ENCODE results near the gene BCAS3. TPM values are rescaled to one million over a fixed set of nuclear protein-coding genes. Genes with fewer than 3 reads are reported as not detected.

BCAS3 gene
- total RNA-seq, 1 experiment from 2014 or later = 14.4 TPM

- BruUV-seq (replicated peaks) = no TSS peak
- ChIA-PET POLR2A (ENCODE audit: low non-redundant PET) (no interaction called here), CTCF (no interaction called here)
- TF ChIP-seq EZH2 (IDR thresholded peaks at IDR 0.05; ENCODE audit: borderline replicate concordance, low read depth, low read length, poor library complexity, severe bottlenecking) = no peak
- TF ChIP-seq, protein P1, sequence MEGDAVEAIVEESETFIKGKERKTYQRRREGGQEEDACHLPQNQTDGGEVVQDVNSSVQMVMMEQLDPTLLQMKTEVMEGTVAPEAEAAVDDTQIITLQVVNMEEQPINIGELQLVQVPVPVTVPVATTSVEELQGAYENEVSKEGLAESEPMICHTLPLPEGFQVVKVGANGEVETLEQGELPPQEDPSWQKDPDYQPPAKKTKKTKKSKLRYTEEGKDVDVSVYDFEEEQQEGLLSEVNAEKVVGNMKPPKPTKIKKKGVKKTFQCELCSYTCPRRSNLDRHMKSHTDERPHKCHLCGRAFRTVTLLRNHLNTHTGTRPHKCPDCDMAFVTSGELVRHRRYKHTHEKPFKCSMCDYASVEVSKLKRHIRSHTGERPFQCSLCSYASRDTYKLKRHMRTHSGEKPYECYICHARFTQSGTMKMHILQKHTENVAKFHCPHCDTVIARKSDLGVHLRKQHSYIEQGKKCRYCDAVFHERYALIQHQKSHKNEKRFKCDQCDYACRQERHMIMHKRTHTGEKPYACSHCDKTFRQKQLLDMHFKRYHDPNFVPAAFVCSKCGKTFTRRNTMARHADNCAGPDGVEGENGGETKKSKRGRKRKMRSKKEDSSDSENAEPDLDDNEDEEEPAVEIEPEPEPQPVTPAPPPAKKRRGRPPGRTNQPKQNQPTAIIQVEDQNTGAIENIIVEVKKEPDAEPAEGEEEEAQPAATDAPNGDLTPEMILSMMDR (conservative IDR thresholded peaks at IDR 0.05; ENCODE audit: low read depth, low read length) = no peak
- Histone ChIP-seq H3K27ac (ENCODE audit: low read depth, low read length, poor library complexity, severe bottlenecking) (no peak overlapping the region), H3K4me3 (ENCODE audit: low read depth, low read length, poor library complexity, severe bottlenecking) (no peak overlapping the region), H3K27me3 (replicated peaks; ENCODE audit: insufficient read depth, low read depth, low read length, poor library complexity) (no peaks in the 10 kb centered on the region), H3K36me3 (ENCODE audit: insufficient read depth, low read length, poor library complexity, severe bottlenecking) (no peaks in the 10 kb centered on the region), H3K9me3 (ENCODE audit: low read depth, low read length, poor library complexity, severe bottlenecking) (no peaks in the 10 kb centered on the region), H3K4me1 (ENCODE audit: insufficient read depth, low read length, poor library complexity, severe bottlenecking) (no peaks in the 10 kb centered on the region)
- intact Hi-C loops (cut with micrococcal nuclease; ENCODE audit: unreplicated experiment) = no loop called here
- DNase-seq (ENCODE audit: low spot score) = no peak
Measured at GRCh38 chr17:60909405-60909804, 231.8 kb downstream of the BCAS3 start.

DNA sequence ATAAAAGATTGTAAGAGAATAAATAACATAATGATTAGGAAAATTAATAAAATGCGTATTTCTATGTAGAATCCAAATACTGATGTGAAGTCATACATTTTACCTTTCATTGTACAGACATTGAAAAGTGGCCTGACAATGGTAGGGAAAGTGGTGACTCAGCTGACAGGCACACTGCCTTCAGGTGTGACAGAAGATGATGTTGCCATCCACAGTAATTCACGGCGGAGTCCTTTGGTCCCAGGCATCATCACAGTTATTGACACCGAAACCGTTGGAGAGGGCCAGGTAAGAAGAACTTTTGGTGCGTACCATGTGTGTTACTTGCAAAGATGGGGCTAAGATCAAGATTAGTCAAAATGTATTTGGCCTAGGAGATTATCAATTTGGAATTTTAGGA lies 232.8 kb downstream of the BCAS3 start:
- BruUV-seq (replicated peaks) = no TSS peak
- ChIA-PET CTCF (no interaction called here), POLR2A (ENCODE audit: low non-redundant PET) (no interaction called here)
- Histone ChIP-seq H3K27ac (ENCODE audit: low read depth, low read length, poor library complexity, severe bottlenecking) (no peak overlapping the region), H3K27me3 (replicated peaks; ENCODE audit: insufficient read depth, low read depth, low read length, poor library complexity) (no peaks in the 10 kb centered on the region), H3K4me1 (ENCODE audit: insufficient read depth, low read length, poor library complexity, severe bottlenecking) (no peaks in the 10 kb centered on the region), H3K4me3 (ENCODE audit: low read depth, low read length, poor library complexity, severe bottlenecking) (no peak overlapping the region), H3K9me3 (ENCODE audit: low read depth, low read length, poor library complexity, severe bottlenecking) (no peaks in the 10 kb centered on the region), H3K36me3 (ENCODE audit: insufficient read depth, low read length, poor library complexity, severe bottlenecking) (no peaks in the 10 kb centered on the region)
- no peak for DNase-seq (ENCODE audit: low spot score)
- intact Hi-C loops (cut with micrococcal nuclease; ENCODE audit: unreplicated experiment) = no loop called here
- TF ChIP-seq, protein P1 (conservative IDR thresholded peaks at IDR 0.05; ENCODE audit: low read depth, low read length) = no peak
- TF ChIP-seq EZH2 (IDR thresholded peaks at IDR 0.05; ENCODE audit: borderline replicate concordance, low read depth, low read length, poor library complexity, severe bottlenecking) = no peak

DNA sequence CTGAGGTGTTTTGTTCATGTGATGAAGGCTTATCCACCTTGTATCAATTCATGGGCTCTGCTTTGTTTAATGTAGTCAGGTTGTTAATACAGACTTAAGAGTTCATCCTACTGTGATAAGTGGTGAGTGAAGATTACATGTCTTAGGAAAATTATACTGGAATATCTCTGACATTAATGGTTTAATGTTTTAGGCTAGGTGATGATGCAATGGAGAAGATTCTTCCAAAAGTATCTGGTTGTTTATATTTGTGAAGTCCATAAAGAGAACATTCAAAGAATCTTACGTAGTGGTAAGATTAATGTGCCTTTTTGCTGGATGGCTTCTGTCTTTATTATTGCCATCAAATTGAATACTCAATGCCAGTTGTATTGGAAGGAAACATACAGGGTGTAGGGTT lies 236.4 kb downstream of the BCAS3 start:
- no peak for DNase-seq (ENCODE audit: low spot score)
- H3K4me3 ChIP-seq (ENCODE audit: low read depth, low read length, poor library complexity, severe bottlenecking) = no peak overlapping the region
- BruUV-seq (replicated peaks) = no TSS peak
- POLR2A ChIA-PET (ENCODE audit: low non-redundant PET) = no interaction called here
- no peak overlapping the region for H3K27ac ChIP-seq (ENCODE audit: low read depth, low read length, poor library complexity, severe bottlenecking)
- TF ChIP-seq EZH2 (IDR thresholded peaks at IDR 0.05; ENCODE audit: borderline replicate concordance, low read depth, low read length, poor library complexity, severe bottlenecking) = no peak
- TF ChIP-seq, protein P1 (conservative IDR thresholded peaks at IDR 0.05; ENCODE audit: low read depth, low read length) = no peak
- H3K9me3 ChIP-seq (ENCODE audit: low read depth, low read length, poor library complexity, severe bottlenecking) = peaks cover 7% of the 10 kb centered on the region
- no peaks in the 10 kb centered on the region for H3K27me3 ChIP-seq (replicated peaks; ENCODE audit: insufficient read depth, low read depth, low read length, poor library complexity)
- CTCF ChIA-PET = no interaction called here
- H3K4me1 ChIP-seq (ENCODE audit: insufficient read depth, low read length, poor library complexity, severe bottlenecking) = no peaks in the 10 kb centered on the region
- no peaks in the 10 kb centered on the region for H3K36me3 ChIP-seq (ENCODE audit: insufficient read depth, low read length, poor library complexity, severe bottlenecking)
- intact Hi-C loops (cut with micrococcal nuclease; ENCODE audit: unreplicated experiment) = no loop called here

All from A673 (cell line).